Neural progenitor cell (in vitro differentiated cells): Measurements from ENCODE around the gene ZNF213. TPM values are rescaled to one million over a fixed set of nuclear protein-coding genes. Genes with fewer than 3 reads are reported as not detected.

Source experiments
- DNase-seq: peaks from one replicate; pipeline ENCODE4 v3.0.0-alpha.2; 2016; ENCODE audit warnings: low spot score
- H2AFZ ChIP-seq: fragments of 200-600 bp; sonication (generic); replicated peaks from 2 replicates; pipeline ENCODE4 v1.6.1; 2016; ENCODE audit warnings: antibody characterized with exemption
- H3F3A ChIP-seq: fragments of 200-600 bp; sonication (generic); 2 replicates; pipeline ENCODE4 v1.6.1; 2016; ENCODE audit warnings: antibody characterized with exemption, low read depth
- H3K27ac ChIP-seq: fragments of 200-600 bp; sonication (generic); 2 replicates; pipeline ENCODE4 v1.5.1; 2016; ENCODE audit warnings: mild to moderate bottlenecking
- H3K27me3 ChIP-seq: fragments of 200-600 bp; sonication (generic); 2 replicates; pipeline ENCODE4 v1.6.1; 2016; ENCODE audit warnings: mild to moderate bottlenecking, moderate library complexity
- H3K36me3 ChIP-seq: fragments of 200-600 bp; sonication (generic); 2 replicates; pipeline ENCODE4 v1.5.1; 2016
- H3K4me1 ChIP-seq: fragments of 200-600 bp; sonication (generic); 2 replicates; pipeline ENCODE4 v1.6.1; 2016; ENCODE audit warnings: mixed run types
- H3K4me2 ChIP-seq: fragments of 200-600 bp; sonication (generic); 2 replicates; pipeline ENCODE4 v1.6.1; 2016
- H3K4me3 ChIP-seq: fragments of 200-600 bp; sonication (generic); 2 replicates; pipeline ENCODE4 v1.5.1; 2016
- H3K79me2 ChIP-seq: fragments of 200-600 bp; sonication (generic); 2 replicates; pipeline ENCODE4 v1.6.1; 2016; ENCODE audit warnings: low read depth
- H3K9ac ChIP-seq: fragments of 200-600 bp; sonication (generic); 2 replicates; pipeline ENCODE4 v1.6.1; 2016
- H3K9me3 ChIP-seq: fragments of 200-600 bp; sonication (generic); 2 replicates; pipeline ENCODE4 v1.5.1; 2016; ENCODE audit warnings: low read depth
- H4K20me1 ChIP-seq: fragments of 200-600 bp; sonication (generic); 2 replicates; pipeline ENCODE4 v1.6.1; 2016; ENCODE audit warnings: low read depth
- H3K27ac Mint-ChIP-seq: 3 replicates; pipeline ENCODE4 v1.8.0; 2021; ENCODE audit warnings: mixed read lengths
- H3K27me3 Mint-ChIP-seq: 2 replicates; pipeline ENCODE4 v1.8.0; 2022; ENCODE audit warnings: low read depth, mild to moderate bottlenecking, inconsistent platforms, moderate library complexity, mixed read lengths; ENCODE audit not compliant: insufficient read depth
- H3K36me3 Mint-ChIP-seq: 3 replicates; pipeline ENCODE4 v1.8.0; 2021; ENCODE audit warnings: mixed read lengths
- H3K4me1 Mint-ChIP-seq: 3 replicates; pipeline ENCODE4 v1.8.0; 2021; ENCODE audit warnings: mixed read lengths
- H3K4me3 Mint-ChIP-seq: 3 replicates; pipeline ENCODE4 v1.8.0; 2021; ENCODE audit warnings: mild to moderate bottlenecking, moderate library complexity, mixed read lengths
- H3K9me3 Mint-ChIP-seq: 3 replicates; pipeline ENCODE4 v1.8.0; 2020; ENCODE audit warnings: mixed read lengths
- EZH2 ChIP-seq: fragments of 200-600 bp; sonication (generic); IDR thresholded peaks from 2 replicates; pipeline ENCODE4 v1.6.1; 2017; ENCODE audit warnings: antibody characterized with exemption, mild to moderate bottlenecking, moderate library complexity
- EZH2phosphoT487 ChIP-seq: fragments of 200-600 bp; sonication (generic); IDR thresholded peaks from 2 replicates; pipeline ENCODE4 v1.6.1; 2017; ENCODE audit warnings: antibody characterized with exemption
- total RNA-seq: library from RNA; depleted of rRNA; stranded (reverse); fragments of >200 nt; gene quantifications from 2 replicates; pipeline ENCODE4 v1.2.3, GENCODE V29; 2015; ENCODE audit warnings: low replicate concordance
- TF ChIP-seq, protein P1 (sequence below): fragments of 200-600 bp; sonication (generic); IDR thresholded peaks from 2 replicates; pipeline ENCODE4 v1.5.1; 2017; ENCODE audit warnings: antibody characterized with exemption, mild to moderate bottlenecking

The ZNF213 gene
- total RNA-seq, 1 donor from 2014 or later, result 1.3 TPM

- no peaks in the 10 kb centered on the region for H3K79me2 ChIP-seq
- H3K4me3 ChIP-seq, result peak overlapping the region; percentile 64
- Mint-ChIP-seq H3K27me3 (peaks cover 8% of the 10 kb centered on the region), H3K4me1 (peaks cover 28% of the 10 kb centered on the region), H3K27ac (no peak overlapping the region), H3K9me3 (no peaks in the 10 kb centered on the region), H3K4me3 (peak overlapping the region; percentile 90), H3K36me3 (peaks cover 8% of the 10 kb centered on the region)
- H3F3A ChIP-seq, result peaks cover 48% of the 10 kb centered on the region
- H3K9me3 ChIP-seq, result no peaks in the 10 kb centered on the region
- DNase-seq, result no peak
- no peaks in the 10 kb centered on the region for H3K36me3 ChIP-seq
- no peak overlapping the region for H3K27ac ChIP-seq
- H3K4me1 ChIP-seq, result peaks cover 5% of the 10 kb centered on the region
- H3K27me3 ChIP-seq, result peaks cover 3% of the 10 kb centered on the region
- no peak overlapping the region for H2AFZ ChIP-seq
- H3K9ac ChIP-seq, result no peak overlapping the region
- TF ChIP-seq, protein P1, sequence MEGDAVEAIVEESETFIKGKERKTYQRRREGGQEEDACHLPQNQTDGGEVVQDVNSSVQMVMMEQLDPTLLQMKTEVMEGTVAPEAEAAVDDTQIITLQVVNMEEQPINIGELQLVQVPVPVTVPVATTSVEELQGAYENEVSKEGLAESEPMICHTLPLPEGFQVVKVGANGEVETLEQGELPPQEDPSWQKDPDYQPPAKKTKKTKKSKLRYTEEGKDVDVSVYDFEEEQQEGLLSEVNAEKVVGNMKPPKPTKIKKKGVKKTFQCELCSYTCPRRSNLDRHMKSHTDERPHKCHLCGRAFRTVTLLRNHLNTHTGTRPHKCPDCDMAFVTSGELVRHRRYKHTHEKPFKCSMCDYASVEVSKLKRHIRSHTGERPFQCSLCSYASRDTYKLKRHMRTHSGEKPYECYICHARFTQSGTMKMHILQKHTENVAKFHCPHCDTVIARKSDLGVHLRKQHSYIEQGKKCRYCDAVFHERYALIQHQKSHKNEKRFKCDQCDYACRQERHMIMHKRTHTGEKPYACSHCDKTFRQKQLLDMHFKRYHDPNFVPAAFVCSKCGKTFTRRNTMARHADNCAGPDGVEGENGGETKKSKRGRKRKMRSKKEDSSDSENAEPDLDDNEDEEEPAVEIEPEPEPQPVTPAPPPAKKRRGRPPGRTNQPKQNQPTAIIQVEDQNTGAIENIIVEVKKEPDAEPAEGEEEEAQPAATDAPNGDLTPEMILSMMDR, result no peak
- no peak for TF ChIP-seq EZH2phosphoT487
- no peak for TF ChIP-seq EZH2
- peak overlapping the region; percentile 82 for H3K4me2 ChIP-seq
- peaks cover 13% of the 10 kb centered on the region for H4K20me1 ChIP-seq
Measured at GRCh38 chr16:3122926-3123570, 11.8 kb upstream of the ZNF213 start.

DNA sequence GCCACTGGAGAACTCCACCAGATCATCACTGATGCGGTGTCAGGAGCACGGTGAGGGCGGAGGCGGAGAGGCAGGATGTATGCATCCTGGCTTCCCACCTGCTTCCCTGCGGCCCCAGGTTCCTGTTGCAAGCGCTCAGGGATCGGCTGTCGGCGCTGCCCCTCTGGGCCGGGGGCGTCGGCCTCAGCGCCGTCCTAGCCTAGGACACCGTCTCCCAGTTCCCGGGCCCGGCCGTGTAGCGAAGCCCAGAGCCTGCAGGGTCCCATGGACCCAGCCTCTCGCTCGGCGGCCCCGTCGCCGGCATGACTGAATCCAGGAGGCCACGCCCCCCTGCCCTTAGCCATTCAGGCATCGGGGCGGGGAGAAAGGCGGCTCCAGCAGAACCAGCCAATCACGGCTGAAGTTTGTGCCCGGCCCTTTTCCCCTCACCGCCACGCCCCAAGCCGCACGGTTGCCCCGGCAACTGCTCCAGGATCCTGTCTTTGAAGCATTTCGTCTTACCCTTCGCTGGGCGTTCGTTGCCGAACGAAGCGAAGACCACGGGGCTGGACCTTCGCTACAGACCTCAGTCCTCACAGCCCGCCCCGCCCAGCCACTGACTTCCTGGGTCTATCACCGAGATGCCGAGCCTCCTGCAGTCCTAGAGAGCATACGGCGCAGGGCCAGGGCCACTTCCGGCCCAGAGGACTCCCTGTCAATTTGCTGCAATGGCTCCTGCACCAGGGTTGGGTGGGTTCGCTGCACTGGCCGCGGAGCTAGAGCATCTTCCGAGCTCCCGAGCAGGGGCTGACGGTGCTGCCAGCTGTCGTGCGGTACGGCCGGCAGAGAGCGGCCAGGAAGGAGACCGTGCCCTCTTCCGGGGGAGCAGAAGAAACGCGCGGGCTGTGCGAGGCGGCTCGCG, 10.6 kb upstream of the ZNF213 start:
- H3K4me3 Mint-ChIP-seq, result peak overlapping the region; percentile 90
- H3F3A ChIP-seq, result peaks cover 57% of the 10 kb centered on the region
- H3K4me2 ChIP-seq, result peak overlapping the region; percentile 82
- peak overlapping the region; percentile 30 for H3K27ac ChIP-seq
- peak overlapping the region; percentile 53 for H3K27ac Mint-ChIP-seq
- peaks cover 3% of the 10 kb centered on the region for H3K27me3 ChIP-seq
- H2AFZ ChIP-seq, result peak overlapping the region; percentile 53
- H4K20me1 ChIP-seq, result peaks cover 22% of the 10 kb centered on the region
- no peaks in the 10 kb centered on the region for H3K9me3 Mint-ChIP-seq
- no peaks in the 10 kb centered on the region for H3K79me2 ChIP-seq
- no peak overlapping the region for H3K9ac ChIP-seq
- H3K36me3 Mint-ChIP-seq, result peaks cover 8% of the 10 kb centered on the region
- H3K9me3 ChIP-seq, result no peaks in the 10 kb centered on the region
- H3K27me3 Mint-ChIP-seq, result peaks cover 8% of the 10 kb centered on the region
- peak overlapping the region; percentile 64 for H3K4me3 ChIP-seq
- no peak for TF ChIP-seq EZH2
- TF ChIP-seq EZH2phosphoT487, result no peak
- TF ChIP-seq, protein P1, result peak; percentile 37
- peaks cover 30% of the 10 kb centered on the region for H3K4me1 Mint-ChIP-seq
- peaks cover 5% of the 10 kb centered on the region for H3K4me1 ChIP-seq
- peak; percentile 100 for DNase-seq
- no peaks in the 10 kb centered on the region for H3K36me3 ChIP-seq

DNA sequence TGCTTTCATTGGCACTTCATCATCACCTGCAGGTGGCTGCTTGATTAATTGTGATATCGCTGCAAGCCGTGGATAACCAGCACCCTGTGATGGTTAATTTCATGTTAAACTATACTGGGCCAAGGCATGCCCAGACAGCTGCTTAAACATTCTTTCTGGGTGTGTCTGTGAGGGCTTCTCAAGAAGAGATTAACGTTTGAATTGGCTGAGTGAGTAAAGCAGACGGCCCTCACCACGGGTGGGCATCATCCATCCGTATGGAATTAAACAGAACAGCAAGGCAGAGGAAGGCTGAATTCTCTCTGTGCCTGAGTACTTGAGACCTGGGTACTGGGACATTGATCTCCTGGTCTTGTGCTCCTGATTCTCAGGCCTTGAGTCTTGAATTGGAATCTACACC, 7.1 kb upstream of the ZNF213 start:
- no peak for TF ChIP-seq EZH2
- TF ChIP-seq EZH2phosphoT487, result no peak
- TF ChIP-seq, protein P1, result no peak
- Histone ChIP-seq H3K36me3 (no peaks in the 10 kb centered on the region), H3K9ac (no peak overlapping the region), H3K4me2 (peak overlapping the region; percentile 32), H3K79me2 (peaks cover 10% of the 10 kb centered on the region), H3K9me3 (no peaks in the 10 kb centered on the region), H3K4me1 (peaks cover 5% of the 10 kb centered on the region), H3K27me3 (peaks cover 3% of the 10 kb centered on the region), H4K20me1 (peaks cover 31% of the 10 kb centered on the region), H3F3A (peaks cover 86% of the 10 kb centered on the region), H3K27ac (no peak overlapping the region), H2AFZ (no peak overlapping the region), H3K4me3 (no peak overlapping the region)
- no peak overlapping the region for H3K4me3 Mint-ChIP-seq
- H3K9me3 Mint-ChIP-seq, result no peaks in the 10 kb centered on the region
- H3K36me3 Mint-ChIP-seq, result peaks cover 12% of the 10 kb centered on the region
- H3K27ac Mint-ChIP-seq, result no peak overlapping the region
- H3K4me1 Mint-ChIP-seq, result peaks cover 35% of the 10 kb centered on the region
- H3K27me3 Mint-ChIP-seq, result peaks cover 4% of the 10 kb centered on the region
- peak; percentile 63 for DNase-seq
